Testis (tissue), 2 donors: ENCODE data around the gene ZNF774.

Experiments
- POLR2A ChIP-seq: fragments of 450-650 bp; IDR thresholded peaks from one replicate; pipeline ENCODE4 v1.6.1; 2017; ENCODE audit warnings: antibody characterized with exemption, mild to moderate bottlenecking, moderate library complexity
- TF ChIP-seq, protein P1 (sequence below), 3 experiments: fragments of 450-650 bp in 2 of 3; fragments of 200-600 bp in 1 of 3; sonication (generic) in 1 of 3; IDR thresholded peaks; one replicate each; pipeline ENCODE4 v1.5.1; 2016 to 2019; ENCODE audit warnings: antibody characterized with exemption in 3 of 3, mild to moderate bottlenecking in 2 of 3, moderate library complexity in 1 of 3

GRCh38 chr15:90386221-90386620 is 34.1 kb downstream of the ZNF774 start:
- TF ChIP-seq, protein P1, sequence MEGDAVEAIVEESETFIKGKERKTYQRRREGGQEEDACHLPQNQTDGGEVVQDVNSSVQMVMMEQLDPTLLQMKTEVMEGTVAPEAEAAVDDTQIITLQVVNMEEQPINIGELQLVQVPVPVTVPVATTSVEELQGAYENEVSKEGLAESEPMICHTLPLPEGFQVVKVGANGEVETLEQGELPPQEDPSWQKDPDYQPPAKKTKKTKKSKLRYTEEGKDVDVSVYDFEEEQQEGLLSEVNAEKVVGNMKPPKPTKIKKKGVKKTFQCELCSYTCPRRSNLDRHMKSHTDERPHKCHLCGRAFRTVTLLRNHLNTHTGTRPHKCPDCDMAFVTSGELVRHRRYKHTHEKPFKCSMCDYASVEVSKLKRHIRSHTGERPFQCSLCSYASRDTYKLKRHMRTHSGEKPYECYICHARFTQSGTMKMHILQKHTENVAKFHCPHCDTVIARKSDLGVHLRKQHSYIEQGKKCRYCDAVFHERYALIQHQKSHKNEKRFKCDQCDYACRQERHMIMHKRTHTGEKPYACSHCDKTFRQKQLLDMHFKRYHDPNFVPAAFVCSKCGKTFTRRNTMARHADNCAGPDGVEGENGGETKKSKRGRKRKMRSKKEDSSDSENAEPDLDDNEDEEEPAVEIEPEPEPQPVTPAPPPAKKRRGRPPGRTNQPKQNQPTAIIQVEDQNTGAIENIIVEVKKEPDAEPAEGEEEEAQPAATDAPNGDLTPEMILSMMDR (IDR thresholded peaks at IDR 0.05), result no peak
- no peak for TF ChIP-seq POLR2A
